Lower lobe of right lung (tissue), 2 donors: ENCODE measurements around the gene METTL14. TPM values are rescaled to one million over a fixed set of nuclear protein-coding genes. Genes with fewer than 3 reads are reported as not detected.

Source experiments
- ATAC-seq, 2 donors: fragments of 200-7000 bp; cut with Tn5 transposase; one replicate each; pipeline ENCODE4 v1.9.1; 2020 to 2022; ENCODE audit warnings: mild to moderate bottlenecking in 2 of 2, moderate library complexity in 2 of 2
- DNase-seq: peaks from one replicate; pipeline ENCODE4 v3.0.0-alpha.2; 2020
- H3K27ac ChIP-seq: fragments of 200-600 bp; one replicate; pipeline ENCODE4 v1.8.0; 2022
- H3K27me3 ChIP-seq: fragments of 200-600 bp; one replicate; pipeline ENCODE4 v1.8.0; 2022; ENCODE audit warnings: low read depth
- H3K36me3 ChIP-seq: fragments of 200-600 bp; one replicate; pipeline ENCODE4 v1.8.0; 2022; ENCODE audit warnings: mild to moderate bottlenecking
- H3K4me1 ChIP-seq: fragments of 200-600 bp; one replicate; pipeline ENCODE4 v1.8.0; 2022
- H3K4me3 ChIP-seq: fragments of 200-600 bp; one replicate; pipeline ENCODE4 v1.8.0; 2022; ENCODE audit warnings: mild to moderate bottlenecking
- H3K9me3 ChIP-seq: fragments of 200-600 bp; one replicate; pipeline ENCODE4 v1.8.0; 2022
- CTCF ChIP-seq: fragments of 200-600 bp; IDR thresholded peaks from one replicate; pipeline ENCODE4 v1.8.0; 2022; ENCODE audit warnings: antibody characterized with exemption, mild to moderate bottlenecking
- intact Hi-C: fragments of 100-400 bp; cut with DNase I; formaldehyde crosslinking; loops from one replicate; pipeline ENCODE4 v1.11.0; 2022
- total RNA-seq: library from RNA; stranded (reverse); fragmentation: NEBNext Ultra II Directional; extraction: Animal tissue kit (Norgen Biotek cat#: 25700); gene quantifications from one replicate; pipeline ENCODE4 v1.2.1, GENCODE V29; 2021
- donor health status: DM: no; HTN: yes; CAD: no; lungs with severe emphysema.

METTL14 gene
- total RNA-seq, 1 donor from 2014 or later, result 48.7 TPM

- intact Hi-C loops, result no loop called here
- Histone ChIP-seq H3K36me3 (peaks cover 81% of the 10 kb centered on the region), H3K4me3 (no peak overlapping the region), H3K27me3 (no peaks in the 10 kb centered on the region), H3K9me3 (no peaks in the 10 kb centered on the region), H3K4me1 (no peaks in the 10 kb centered on the region), H3K27ac (no peak overlapping the region)
- TF ChIP-seq CTCF, result no peak
- ATAC-seq (no peak), DNase-seq (no peak)
Measured at GRCh38 chr4:118738090-118738489, 52.9 kb downstream of the METTL14 start.

- intact Hi-C loops, result no loop called here
- Histone ChIP-seq H3K27ac (no peak overlapping the region), H3K4me1 (no peaks in the 10 kb centered on the region), H3K9me3 (no peaks in the 10 kb centered on the region), H3K27me3 (no peaks in the 10 kb centered on the region), H3K4me3 (no peak overlapping the region), H3K36me3 (peaks cover 82% of the 10 kb centered on the region)
- DNase-seq (no peak), ATAC-seq (no peak)
- no peak for TF ChIP-seq CTCF
Measured at GRCh38 chr4:118739022-118739713, 54.0 kb downstream of the METTL14 start.

- Histone ChIP-seq H3K4me1 (no peaks in the 10 kb centered on the region), H3K9me3 (no peaks in the 10 kb centered on the region), H3K27me3 (no peaks in the 10 kb centered on the region), H3K4me3 (no peak overlapping the region), H3K36me3 (peaks cover 77% of the 10 kb centered on the region), H3K27ac (no peak overlapping the region)
- peak; percentile 44 for TF ChIP-seq CTCF
- ATAC-seq (no peak), DNase-seq (no peak)
- intact Hi-C loops, result no loop called here
Measured at GRCh38 chr4:118740869-118741268, 55.7 kb downstream of the METTL14 start.

- no peaks in the 10 kb centered on the region for H3K27me3 ChIP-seq
- TF ChIP-seq CTCF, result no peak
- no peak for DNase-seq
- H3K4me1 ChIP-seq, result peaks cover 3% of the 10 kb centered on the region
- H3K27ac ChIP-seq, result no peak overlapping the region
- intact Hi-C loops, result no loop called here
- no peak for ATAC-seq
- H3K36me3 ChIP-seq, result peaks cover 72% of the 10 kb centered on the region
- no peaks in the 10 kb centered on the region for H3K9me3 ChIP-seq
- no peak overlapping the region for H3K4me3 ChIP-seq
Measured at GRCh38 chr4:118741301-118741855, 56.2 kb downstream of the METTL14 start.

GRCh38 chr4:118742050-118742449, 56.9 kb downstream of the METTL14 start:
- intact Hi-C loops, result no loop called here
- no peak for ATAC-seq
- Histone ChIP-seq H3K9me3 (no peaks in the 10 kb centered on the region), H3K27me3 (no peaks in the 10 kb centered on the region), H3K4me1 (peaks cover 7% of the 10 kb centered on the region), H3K36me3 (peaks cover 66% of the 10 kb centered on the region), H3K4me3 (no peak overlapping the region), H3K27ac (no peak overlapping the region)
- DNase-seq, result no peak
- TF ChIP-seq CTCF, result no peak
